ENCODE data around the gene PCBD2. TPM values are rescaled to one million over a fixed set of nuclear protein-coding genes. Genes with fewer than 3 reads are reported as not detected.

PCBD2 gene
- total RNA-seq, 1 donor from 2014 or later: 26.3 TPM

DNA sequence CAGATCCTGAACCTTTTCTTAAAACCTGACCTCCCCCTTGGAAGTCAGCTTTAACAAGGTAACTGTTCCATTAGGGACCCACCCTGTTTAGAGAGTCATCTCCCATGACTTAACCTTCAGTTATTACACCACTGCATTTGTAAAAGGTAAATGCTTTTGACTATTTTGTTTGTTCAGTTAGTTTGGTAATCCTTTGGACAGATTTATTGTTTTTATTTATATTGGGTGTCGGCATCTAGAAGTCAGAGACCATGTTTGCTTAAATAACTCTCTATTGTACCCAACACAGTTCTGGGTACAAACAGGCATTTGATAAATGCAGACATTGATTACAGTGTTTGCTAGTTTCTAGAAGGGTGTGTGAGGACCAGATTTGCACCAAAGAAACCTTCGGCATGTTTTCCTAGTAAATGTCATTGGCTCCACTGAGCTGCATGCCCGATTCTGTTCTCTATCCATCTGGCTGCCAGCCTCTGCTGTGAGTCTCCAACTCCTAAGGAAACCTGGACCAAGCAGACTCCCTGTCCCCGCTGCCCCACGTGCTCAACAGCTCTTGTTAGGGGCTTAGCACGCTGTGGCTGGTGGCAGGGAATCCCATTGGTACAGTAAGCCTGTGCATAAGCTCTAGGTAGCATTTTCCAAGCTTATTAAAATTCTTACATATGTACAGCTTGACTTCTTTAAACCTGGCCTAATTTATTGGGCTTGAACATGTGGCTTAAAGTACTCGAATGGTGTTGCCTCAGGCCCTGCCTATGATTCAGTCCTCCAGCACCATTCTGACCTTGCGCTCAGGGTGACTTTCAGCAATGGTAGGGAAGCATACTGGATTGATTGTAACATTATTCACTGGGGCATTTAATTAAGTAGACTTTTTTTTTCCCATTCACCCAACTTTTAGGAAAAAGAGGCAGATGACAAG, 6.6 kb downstream of the PCBD2 start:
- no peak for TF ChIP-seq CTCF (IDR thresholded peaks at IDR 0.05; ENCODE audit: borderline replicate concordance)
- Histone ChIP-seq H3K9me3 (replicated peaks) (no peaks in the 10 kb centered on the region), H3K27me3 (ENCODE audit: low read depth) (no peaks in the 10 kb centered on the region), H3K4me1 (peaks cover 14% of the 10 kb centered on the region), H3K27ac (replicated peaks) (no peak overlapping the region), H3K36me3 (peaks cover 45% of the 10 kb centered on the region), H3K4me3 (no peak overlapping the region)
- DNase-seq: no peak
- intact Hi-C loops (cut with micrococcal nuclease): no loop called here

DNA sequence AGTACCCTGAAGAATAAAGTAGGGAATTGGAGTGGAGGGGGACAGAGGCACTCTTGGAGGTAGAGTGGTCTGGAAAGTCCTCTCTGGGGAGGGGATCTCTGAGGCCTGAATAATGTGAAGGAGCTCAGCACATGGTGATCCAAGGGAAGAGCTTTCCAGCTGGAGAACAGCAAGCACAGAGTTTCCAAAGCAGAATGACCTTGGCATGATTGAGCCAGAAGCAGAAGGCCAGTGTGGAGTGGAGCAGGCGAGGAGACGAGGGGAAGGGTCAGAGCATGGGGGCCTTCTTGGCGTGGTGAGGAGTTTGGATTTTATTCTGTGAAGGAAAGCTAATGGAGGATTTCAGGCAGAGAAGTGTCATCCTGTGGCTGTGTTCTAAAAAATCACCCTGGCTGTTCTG, 8.3 kb downstream of the PCBD2 start:
- Histone ChIP-seq H3K4me1 (peaks cover 14% of the 10 kb centered on the region), H3K27ac (replicated peaks) (no peak overlapping the region), H3K27me3 (ENCODE audit: low read depth) (no peaks in the 10 kb centered on the region), H3K9me3 (replicated peaks) (no peaks in the 10 kb centered on the region), H3K4me3 (no peak overlapping the region), H3K36me3 (peaks cover 52% of the 10 kb centered on the region)
- no peak for TF ChIP-seq CTCF (IDR thresholded peaks at IDR 0.05; ENCODE audit: borderline replicate concordance)
- intact Hi-C loops (cut with micrococcal nuclease): no loop called here
- DNase-seq: no peak

- no peak overlapping the region for H3K4me3 ChIP-seq
- H3K9me3 ChIP-seq (replicated peaks): no peaks in the 10 kb centered on the region
- no peak for TF ChIP-seq CTCF (IDR thresholded peaks at IDR 0.05; ENCODE audit: borderline replicate concordance)
- intact Hi-C loops (cut with micrococcal nuclease): no loop called here
- H3K27me3 ChIP-seq (ENCODE audit: low read depth): no peaks in the 10 kb centered on the region
- peaks cover 52% of the 10 kb centered on the region for H3K36me3 ChIP-seq
- no peak overlapping the region for H3K27ac ChIP-seq (replicated peaks)
- peaks cover 14% of the 10 kb centered on the region for H3K4me1 ChIP-seq
- DNase-seq: no peak
These were observed 8.9 kb downstream of the PCBD2 start for GRCh38 chr5:134913795-134914194.

GRCh38 chr5:134917070-134917815, 12.3 kb downstream of the PCBD2 start:
- intact Hi-C loops (cut with micrococcal nuclease): no loop called here
- Histone ChIP-seq H3K4me1 (peaks cover 6% of the 10 kb centered on the region), H3K9me3 (replicated peaks) (no peaks in the 10 kb centered on the region), H3K27ac (replicated peaks) (no peak overlapping the region), H3K27me3 (ENCODE audit: low read depth) (no peaks in the 10 kb centered on the region), H3K36me3 (peaks cover 28% of the 10 kb centered on the region), H3K4me3 (no peak overlapping the region)
- no peak for DNase-seq
- TF ChIP-seq CTCF (IDR thresholded peaks at IDR 0.05; ENCODE audit: borderline replicate concordance): peak; percentile 36

DNA sequence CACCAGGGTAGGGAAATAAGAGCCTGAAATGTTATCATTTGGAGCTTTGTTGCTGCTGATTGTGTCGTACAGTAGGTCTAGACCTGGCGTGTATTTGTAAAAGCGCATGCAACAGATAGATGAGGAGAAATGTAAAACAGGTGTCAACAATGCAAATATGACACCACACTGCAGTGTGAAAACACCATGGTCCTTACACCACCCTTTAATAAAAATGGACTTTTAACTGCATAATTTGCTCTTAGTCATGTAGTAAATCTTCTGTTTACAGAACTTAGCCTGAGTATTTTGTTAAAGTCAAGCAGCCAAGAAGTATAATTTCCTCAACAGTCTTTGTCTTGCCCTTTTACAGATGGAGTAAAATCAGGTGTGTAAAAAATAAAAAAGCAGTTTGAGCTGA, 13.9 kb downstream of the PCBD2 start:
- no peaks in the 10 kb centered on the region for H3K27me3 ChIP-seq (ENCODE audit: low read depth)
- DNase-seq: no peak
- no peaks in the 10 kb centered on the region for H3K4me1 ChIP-seq
- no peak overlapping the region for H3K4me3 ChIP-seq
- H3K9me3 ChIP-seq (replicated peaks): no peaks in the 10 kb centered on the region
- intact Hi-C loops (cut with micrococcal nuclease): no loop called here
- no peak for TF ChIP-seq CTCF (IDR thresholded peaks at IDR 0.05; ENCODE audit: borderline replicate concordance)
- H3K36me3 ChIP-seq: peaks cover 26% of the 10 kb centered on the region
- H3K27ac ChIP-seq (replicated peaks): no peak overlapping the region

Measured in left ventricle myocardium inferior (tissue), 1 donor.